Measurements from ENCODE around the gene RAB44. TPM values are rescaled to one million over a fixed set of nuclear protein-coding genes. Genes with fewer than 3 reads are reported as not detected.

The RAB44 gene, protein sequence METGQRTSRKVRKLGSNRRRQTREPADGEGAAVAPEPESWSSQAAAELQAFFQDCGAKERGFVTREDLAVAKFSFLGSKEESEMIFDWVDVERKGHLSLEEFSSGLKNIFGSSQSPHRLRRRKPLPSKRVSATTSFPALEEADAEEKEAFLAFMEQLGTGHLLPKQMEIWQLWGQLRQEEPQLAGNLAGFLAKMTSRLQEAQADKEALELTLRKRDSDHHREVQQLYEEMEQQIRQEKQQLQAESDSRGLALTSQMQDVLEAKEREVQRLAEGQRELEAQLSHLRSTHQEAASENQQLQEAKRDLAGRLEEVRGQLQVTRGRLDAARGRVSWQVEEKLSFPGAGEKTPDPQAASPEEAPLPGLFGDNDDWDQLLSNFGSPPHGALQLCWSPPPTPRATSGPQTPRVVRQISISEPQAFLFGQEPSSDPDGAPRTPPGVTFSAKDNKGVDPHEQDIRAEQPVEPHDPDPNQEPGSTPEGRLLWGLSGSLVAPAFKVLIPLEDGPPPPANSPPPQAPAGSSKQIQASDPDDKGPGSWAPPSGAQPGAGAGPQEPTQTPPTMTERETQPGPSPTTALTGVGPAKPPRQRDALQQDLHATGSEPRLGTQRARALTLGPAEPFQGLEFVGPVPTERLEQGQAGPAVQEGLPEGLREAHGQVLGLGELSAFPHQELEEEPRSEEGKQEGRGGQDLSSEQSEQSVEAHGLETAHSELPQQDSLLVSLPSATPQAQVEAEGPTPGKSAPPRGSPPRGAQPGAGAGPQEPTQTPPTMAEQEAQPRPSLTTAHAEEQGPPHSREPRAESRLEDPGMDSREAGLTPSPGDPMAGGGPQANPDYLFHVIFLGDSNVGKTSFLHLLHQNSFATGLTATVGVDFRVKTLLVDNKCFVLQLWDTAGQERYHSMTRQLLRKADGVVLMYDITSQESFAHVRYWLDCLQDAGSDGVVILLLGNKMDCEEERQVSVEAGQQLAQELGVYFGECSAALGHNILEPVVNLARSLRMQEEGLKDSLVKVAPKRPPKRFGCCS
- total RNA-seq (not detected in 2 replicates), polyA plus RNA-seq (not detected in 2 replicates)

DNA sequence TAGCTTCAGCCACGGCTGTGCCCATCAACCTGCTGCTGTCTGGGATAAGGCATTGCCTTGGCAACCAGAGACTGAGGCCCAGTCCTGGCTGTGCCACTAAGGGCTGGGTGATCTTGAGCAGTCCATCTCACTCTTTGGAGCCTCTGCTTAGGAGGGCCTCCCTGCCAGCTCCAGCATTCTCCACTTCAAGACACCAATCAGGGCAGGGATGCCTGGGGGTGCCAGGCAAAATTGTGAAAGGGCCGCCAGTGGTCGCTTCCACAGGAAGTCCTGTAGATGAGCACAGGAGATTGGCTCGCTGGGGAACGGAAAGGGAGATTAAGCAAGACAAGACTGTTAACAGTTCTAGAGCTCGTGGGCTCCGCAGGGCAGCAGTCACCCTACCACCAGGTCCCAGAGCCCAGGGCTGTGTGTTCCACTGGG, at the start of gene RAB44:
Gene RAB44, plus strand, starts transcription at position 346 of the 423 bp plus-strand sequence. CDS start 6,410 bp downstream, outside the sequence.
- Histone ChIP-seq H3K4me3 (no peak within 1 kb of the TSS), H3K79me2 (no peaks in the 10 kb centered on the region), H3K4me2 (no peak within 1 kb of the TSS), H3K9me3 (ENCODE audit: low read depth) (no peaks in the 10 kb centered on the region), H3K27ac (no peak within 1 kb of the TSS), H2AFZ (no peak within 1 kb of the TSS), H3K36me3 (replicated peaks; ENCODE audit: insufficient read depth, low read depth) (no peaks in the 10 kb centered on the region), H3K9me2 (replicated peaks; ENCODE audit: insufficient read depth) (no peaks in the 10 kb centered on the region), H4K20me1 (ENCODE audit: insufficient read depth, poor library complexity, severe bottlenecking) (no peaks in the 10 kb centered on the region), H3K4me1 (ENCODE audit: insufficient read depth) (no peaks in the 10 kb centered on the region), H3K27me3 (no peaks in the 10 kb centered on the region)
- TF ChIP-seq EZH2 (IDR thresholded peaks at IDR 0.05; ENCODE audit: borderline replicate concordance), result no peak
- TF ChIP-seq, protein P1, sequence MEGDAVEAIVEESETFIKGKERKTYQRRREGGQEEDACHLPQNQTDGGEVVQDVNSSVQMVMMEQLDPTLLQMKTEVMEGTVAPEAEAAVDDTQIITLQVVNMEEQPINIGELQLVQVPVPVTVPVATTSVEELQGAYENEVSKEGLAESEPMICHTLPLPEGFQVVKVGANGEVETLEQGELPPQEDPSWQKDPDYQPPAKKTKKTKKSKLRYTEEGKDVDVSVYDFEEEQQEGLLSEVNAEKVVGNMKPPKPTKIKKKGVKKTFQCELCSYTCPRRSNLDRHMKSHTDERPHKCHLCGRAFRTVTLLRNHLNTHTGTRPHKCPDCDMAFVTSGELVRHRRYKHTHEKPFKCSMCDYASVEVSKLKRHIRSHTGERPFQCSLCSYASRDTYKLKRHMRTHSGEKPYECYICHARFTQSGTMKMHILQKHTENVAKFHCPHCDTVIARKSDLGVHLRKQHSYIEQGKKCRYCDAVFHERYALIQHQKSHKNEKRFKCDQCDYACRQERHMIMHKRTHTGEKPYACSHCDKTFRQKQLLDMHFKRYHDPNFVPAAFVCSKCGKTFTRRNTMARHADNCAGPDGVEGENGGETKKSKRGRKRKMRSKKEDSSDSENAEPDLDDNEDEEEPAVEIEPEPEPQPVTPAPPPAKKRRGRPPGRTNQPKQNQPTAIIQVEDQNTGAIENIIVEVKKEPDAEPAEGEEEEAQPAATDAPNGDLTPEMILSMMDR (IDR thresholded peaks at IDR 0.05; ENCODE audit: poor library complexity), result no peak
- TF ChIP-seq EZH2phosphoT487 (IDR thresholded peaks at IDR 0.05; ENCODE audit: low read depth, severe bottlenecking, unreplicated experiment), result no peak
- no peak for DNase-seq (ENCODE audit: low spot score)
- WGBS (ENCODE audit: low lambda C conversion rate, missing lambda C conversion rate), result 87% methylated on average over 7 of the region's 7 CpGs

DNA sequence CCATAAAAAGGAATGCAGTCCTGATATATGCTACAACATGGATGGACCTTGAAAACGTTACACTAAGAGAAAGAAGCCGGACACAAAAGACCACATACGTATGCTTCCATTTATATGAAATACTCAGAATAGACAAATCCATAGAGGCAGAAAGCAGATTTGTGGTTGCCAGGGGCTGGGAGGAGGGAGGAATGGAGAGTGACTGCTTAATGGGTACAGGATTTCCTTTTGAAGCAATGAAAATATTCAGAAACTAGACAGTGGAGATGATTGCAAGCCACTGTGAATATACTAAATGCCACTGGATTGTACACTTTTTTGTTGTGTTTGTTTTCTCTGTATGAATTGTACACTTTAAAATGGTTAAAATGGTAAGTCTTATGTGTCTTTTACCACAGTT, 48.5 kb upstream of the RAB44 start:
- Histone ChIP-seq H3K4me2 (no peak overlapping the region), H3K36me3 (replicated peaks; ENCODE audit: insufficient read depth, low read depth) (no peaks in the 10 kb centered on the region), H3K9me3 (ENCODE audit: low read depth) (no peaks in the 10 kb centered on the region), H3K27me3 (no peaks in the 10 kb centered on the region), H3K9me2 (replicated peaks; ENCODE audit: insufficient read depth) (no peaks in the 10 kb centered on the region), H3K79me2 (no peaks in the 10 kb centered on the region), H2AFZ (no peak overlapping the region), H3K27ac (no peak overlapping the region), H4K20me1 (ENCODE audit: insufficient read depth, poor library complexity, severe bottlenecking) (no peaks in the 10 kb centered on the region), H3K4me1 (ENCODE audit: insufficient read depth) (peaks cover 18% of the 10 kb centered on the region), H3K4me3 (no peak overlapping the region)
- DNase-seq (ENCODE audit: low spot score), result no peak
- TF ChIP-seq EZH2 (IDR thresholded peaks at IDR 0.05; ENCODE audit: borderline replicate concordance) (no peak), EZH2phosphoT487 (IDR thresholded peaks at IDR 0.05; ENCODE audit: low read depth, severe bottlenecking, unreplicated experiment) (no peak)
- TF ChIP-seq, protein P1 (IDR thresholded peaks at IDR 0.05; ENCODE audit: poor library complexity), result no peak
- WGBS (ENCODE audit: low lambda C conversion rate, missing lambda C conversion rate), result 81% methylated on average over 3 of the region's 3 CpGs

DNA sequence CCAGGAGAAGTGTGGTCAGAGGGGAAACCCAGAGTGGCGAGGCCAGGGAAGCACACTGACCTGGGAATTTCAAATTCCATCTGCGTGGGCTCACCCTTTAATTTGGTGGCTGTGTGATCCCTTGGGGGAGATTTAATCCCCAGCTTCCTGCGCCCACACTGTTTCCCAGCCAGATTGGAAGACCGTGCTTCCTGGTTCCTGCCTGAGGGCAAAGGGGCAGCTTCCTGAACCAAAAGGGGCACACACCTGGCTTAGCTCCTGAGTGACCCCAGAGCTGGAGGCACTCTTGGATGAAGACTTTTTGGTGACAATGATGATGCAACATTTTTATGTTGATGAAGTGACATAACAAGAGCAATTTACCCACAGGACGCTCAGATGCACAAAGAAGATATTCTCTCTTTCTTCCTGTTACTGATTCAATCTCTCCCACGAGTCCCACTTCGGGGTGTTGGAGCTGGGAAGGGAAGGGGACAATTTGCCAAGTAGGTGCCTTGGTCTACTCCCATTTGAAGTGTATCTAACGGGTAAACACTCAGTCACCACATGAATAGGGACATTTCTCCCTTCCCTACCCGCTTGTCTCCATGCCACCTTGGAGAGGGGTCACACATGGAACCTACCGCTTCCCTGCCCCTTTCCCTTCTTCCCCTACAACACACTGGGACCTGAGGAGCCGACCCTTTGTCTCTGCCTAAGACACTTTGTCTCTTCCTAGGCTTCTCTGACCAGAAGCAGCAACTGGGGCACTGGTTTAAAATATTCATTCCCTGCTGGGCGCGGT, 47.7 kb upstream of the RAB44 start:
- Histone ChIP-seq H3K4me1 (ENCODE audit: insufficient read depth) (peaks cover 18% of the 10 kb centered on the region), H3K9me2 (replicated peaks; ENCODE audit: insufficient read depth) (no peaks in the 10 kb centered on the region), H3K9me3 (ENCODE audit: low read depth) (no peaks in the 10 kb centered on the region), H4K20me1 (ENCODE audit: insufficient read depth, poor library complexity, severe bottlenecking) (no peaks in the 10 kb centered on the region), H3K4me3 (no peak overlapping the region), H3K36me3 (replicated peaks; ENCODE audit: insufficient read depth, low read depth) (no peaks in the 10 kb centered on the region), H3K4me2 (no peak overlapping the region), H3K79me2 (no peaks in the 10 kb centered on the region), H3K27ac (no peak overlapping the region), H2AFZ (no peak overlapping the region), H3K27me3 (no peaks in the 10 kb centered on the region)
- WGBS (ENCODE audit: low lambda C conversion rate, missing lambda C conversion rate), result 61% methylated on average over 13 of the region's 13 CpGs
- no peak for DNase-seq (ENCODE audit: low spot score)
- TF ChIP-seq EZH2phosphoT487 (IDR thresholded peaks at IDR 0.05; ENCODE audit: low read depth, severe bottlenecking, unreplicated experiment), result no peak
- TF ChIP-seq, protein P1 (IDR thresholded peaks at IDR 0.05; ENCODE audit: poor library complexity), result no peak
- TF ChIP-seq EZH2 (IDR thresholded peaks at IDR 0.05; ENCODE audit: borderline replicate concordance), result no peak

All from hepatocyte (in vitro differentiated cells).